Measurements from ENCODE around the gene KRTAP5-10. TPM values are rescaled to one million over a fixed set of nuclear protein-coding genes. Genes with fewer than 3 reads are reported as not detected.
A peak's percentile ranks its signal among the peaks of the same experiment; 100 is the strongest.

The KRTAP5-10 gene
- total and polyA plus RNA-seq, 2 of the 8 experiments (the other 6 are each of a cell fraction or from before 2014, with no cell fraction given), result 0.12 TPM; not detected in 1

DNA sequence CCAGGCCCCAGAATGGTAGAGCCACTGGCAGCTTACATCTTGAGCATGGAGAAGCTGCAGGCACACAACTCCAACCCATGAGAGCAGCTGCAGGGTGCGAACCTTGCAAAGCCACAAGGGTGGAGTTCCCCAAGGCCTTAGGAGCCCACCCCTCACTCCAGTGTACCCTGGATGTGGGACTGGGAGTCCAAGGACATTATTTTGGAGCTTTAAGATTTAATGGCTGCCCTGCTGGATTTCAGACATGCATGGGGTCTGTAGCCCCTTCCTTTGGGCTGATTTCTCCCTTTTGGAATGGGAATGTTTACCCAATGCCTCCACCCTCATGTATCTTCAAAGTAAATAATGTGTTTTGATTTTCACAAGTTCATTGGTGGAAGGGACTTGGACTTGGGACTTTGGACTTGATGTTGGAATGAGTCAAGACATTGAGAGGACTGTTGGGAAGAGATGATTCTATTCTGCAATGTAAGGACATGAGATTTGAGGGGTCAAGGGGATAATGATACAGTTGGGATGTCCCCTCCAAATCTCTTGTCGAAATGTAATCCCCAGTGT lies 39.3 kb upstream of the KRTAP5-10 start:
- H2BK12ac ChIP-seq (ENCODE audit: low read depth, low read length), result no peak overlapping the region
- H3K18ac ChIP-seq (ENCODE audit: extremely low read depth, low read length), result no peak overlapping the region
- H2AFZ ChIP-seq (ENCODE audit: low read length), result no peak overlapping the region
- no peaks in the 10 kb centered on the region for H3K79me1 ChIP-seq (ENCODE audit: low read depth, low read length)
- H3K4me1 ChIP-seq (replicated peaks in 1 of 4; ENCODE audit: control insufficient read depth in 3 of 4, insufficient read depth in 4 of 4, low read length in 3 of 4), result no peaks in the 10 kb centered on the region
- no peak overlapping the region for H2AK5ac ChIP-seq (ENCODE audit: low read depth, low read length)
- ChIA-PET POLR2A (ENCODE audit: partially characterized antibody) (no interaction called here), CTCF (ENCODE audit: partially characterized antibody) (no interaction called here)
- FAIRE-seq, result no peak
- H3K4me2 ChIP-seq (ENCODE audit: insufficient read depth in 1 of 2, low read depth in 2 of 2, low read length in 2 of 2), result no peak overlapping the region
- 93% methylated on average over 2 of the region's 2 CpGs; no CpG with 5 or more reads in 1 of the 2 experiments for WGBS, 2 experiments (ENCODE audit: extremely low coverage in 1 of 2, insufficient coverage in 1 of 2, insufficient read length in 1 of 2, insufficient replicate concordance in 2 of 2, low coverage in 1 of 2, low lambda C conversion rate in 2 of 2, missing lambda C conversion rate in 1 of 2)
- no peak overlapping the region for H3K23ac ChIP-seq (ENCODE audit: insufficient read length)
- peak in 1 of 2 experiments; percentile 14 for DNase-seq (ENCODE audit: low read depth in 1 of 2, low spot score in 2 of 2)
- no peak overlapping the region for H4K91ac ChIP-seq (replicated peaks; ENCODE audit: insufficient read length, low read length)
- H3K27ac ChIP-seq (ENCODE audit: low read depth, low read length), result no peak overlapping the region
- H4K5ac ChIP-seq (ENCODE audit: insufficient read length, low read depth, low read length), result no peak overlapping the region
- no peak overlapping the region for H2BK5ac ChIP-seq (ENCODE audit: low read depth, low read length)
- no peak overlapping the region for H4K8ac ChIP-seq (ENCODE audit: extremely low read depth, insufficient read depth, low read length)
- no peaks in the 10 kb centered on the region for H3K23me2 ChIP-seq (ENCODE audit: low read depth, low read length)
- H2BK120ac ChIP-seq (replicated peaks; ENCODE audit: low read depth, low read length), result no peak overlapping the region
- H3K9me3 ChIP-seq (ENCODE audit: insufficient read depth in 2 of 2, low read depth in 1 of 2, low read length in 1 of 2), result no peaks in the 10 kb centered on the region
- H3K9ac ChIP-seq (replicated peaks in 1 of 4; ENCODE audit: extremely low read depth in 1 of 4, low read depth in 3 of 4, low read length in 3 of 4), result no peak overlapping the region
- H3K4me3 ChIP-seq (ENCODE audit: extremely low read depth in 1 of 4, insufficient read depth in 2 of 4, low read depth in 3 of 4, low read length in 4 of 4), result no peak overlapping the region
- no peak overlapping the region for H2BK20ac ChIP-seq (ENCODE audit: low read length)
- H2BK15ac ChIP-seq (ENCODE audit: low read length), result no peak overlapping the region
- TF ChIP-seq TBP (IDR thresholded peaks at IDR 0.05; ENCODE audit: low read depth, low read length), result no peak
- no peaks in the 10 kb centered on the region for H3K36me3 ChIP-seq (ENCODE audit: control insufficient read depth in 2 of 4, insufficient read depth in 4 of 4, low read length in 3 of 4)
- no peak overlapping the region for H3K4ac ChIP-seq (replicated peaks; ENCODE audit: insufficient read length, low read depth, low read length)
- H3K79me2 ChIP-seq (ENCODE audit: control insufficient read depth in 1 of 2, insufficient read depth in 2 of 2, low read length in 2 of 2), result no peaks in the 10 kb centered on the region
- no peaks in the 10 kb centered on the region for H4K20me1 ChIP-seq (replicated peaks in 1 of 2; ENCODE audit: control insufficient read depth in 1 of 2, insufficient read depth in 2 of 2, low read length in 2 of 2)
- H3K14ac ChIP-seq (ENCODE audit: insufficient read length), result no peak overlapping the region
- H3K56ac ChIP-seq (replicated peaks; ENCODE audit: insufficient read length, low read depth, low read length), result no peak overlapping the region
- no peaks in the 10 kb centered on the region for H3K27me3 ChIP-seq (replicated peaks in 1 of 4; ENCODE audit: control insufficient read depth in 3 of 4, extremely low read depth in 1 of 4, insufficient read depth in 3 of 4, low read length in 3 of 4)
